ENCODE measurements around the gene RABGEF1. TPM values are rescaled to one million over a fixed set of nuclear protein-coding genes. Genes with fewer than 3 reads are reported as not detected.
"Not testable (repeated sequence)": the region's sequence is repeated elsewhere in the genome, so short reads cannot be mapped to it uniquely, and the experiment has no call there.

The RABGEF1 gene
- total and polyA plus RNA-seq, 11 donors, result 5.7 to 21.2 (median 19.0) TPM

- peak overlapping the region in 3 of 12 donors; percentile 20 to 54 (median 38) for H3K27ac ChIP-seq
- TF ChIP-seq POLR2A (IDR thresholded peaks at IDR 0.05), result no peak
- H3K9me3 ChIP-seq, result no peaks in the 10 kb centered on the region
- no peak overlapping the region for H3K4me3 ChIP-seq
- peaks cover 0 to 17% (median 4%) of the 10 kb centered on the region in 12 donors for H3K4me1 ChIP-seq
- H3K27me3 ChIP-seq, result no peaks in the 10 kb centered on the region
- peak in 1 of 4 donors; percentile 4 for ATAC-seq
- H3K36me3 ChIP-seq, result peaks cover 0 to 5% (median 0%) of the 10 kb centered on the region in 9 donors
- DNase-seq, result no peak
- 90 to 94% (median 94%) methylated on average over 5 to 7 of the region's 7 CpGs for WGBS, 4 donors
- intact Hi-C loops (cut with DNase I), result no loop called here
Measured at GRCh38 chr7:66700633-66701131, 39.9 kb upstream of the RABGEF1 start.

- H3K4me1 ChIP-seq, result no peaks in the 10 kb centered on the region
- peaks cover 0 to 18% (median 7%) of the 10 kb centered on the region in 9 donors for H3K36me3 ChIP-seq
- TF ChIP-seq CTCF (IDR thresholded peaks at IDR 0.05), result no peak
- TF ChIP-seq POLR2A (IDR thresholded peaks at IDR 0.05), result no peak
- no peak overlapping the region for H3K4me3 ChIP-seq
- H3K27me3 ChIP-seq, result no peaks in the 10 kb centered on the region
- no peak for DNase-seq
- no peak overlapping the region for H3K27ac ChIP-seq
- intact Hi-C loops (cut with DNase I), result no loop called here
- ATAC-seq, result no peak
- H3K9me3 ChIP-seq, result peaks cover 0 to 11% (median 0%) of the 10 kb centered on the region in 12 donors
Measured at GRCh38 chr7:66707825-66708224, 32.7 kb upstream of the RABGEF1 start.

GRCh38 chr7:66710752-66711151 lies 29.8 kb upstream of the RABGEF1 start:
- H3K27me3 ChIP-seq; ATAC-seq; H3K27ac ChIP-seq; H3K4me1 ChIP-seq; DNase-seq; H3K4me3 ChIP-seq; intact Hi-C loops (cut with DNase I): not testable (repeated sequence)
- peaks cover 0 to 20% (median 2%) of the 10 kb centered on the region in 12 donors for H3K9me3 ChIP-seq
- WGBS, 4 donors, result 95 to 99% (median 97%) methylated on average over 4 of the region's 4 CpGs
- H3K36me3 ChIP-seq, result peaks cover 0 to 37% (median 15%) of the 10 kb centered on the region in 9 donors

GRCh38 chr7:66713687-66714086 lies 26.8 kb upstream of the RABGEF1 start:
- ATAC-seq, result no peak
- Histone ChIP-seq H3K27me3 (no peaks in the 10 kb centered on the region), H3K27ac (no peak overlapping the region), H3K4me1 (no peaks in the 10 kb centered on the region), H3K4me3 (no peak overlapping the region), H3K36me3 (peaks cover 0 to 49% (median 24%) of the 10 kb centered on the region in 9 donors), H3K9me3 (peaks cover 0 to 20% (median 2%) of the 10 kb centered on the region in 12 donors)
- intact Hi-C loops (cut with DNase I), result no loop called here
- WGBS, 4 donors, result 95 to 98% (median 96%) methylated on average over 1 of the region's 1 CpG
- no peak for DNase-seq
- TF ChIP-seq CTCF (IDR thresholded peaks at IDR 0.05) (no peak), POLR2A (IDR thresholded peaks at IDR 0.05) (no peak)

GRCh38 chr7:66716634-66717033 lies 23.9 kb upstream of the RABGEF1 start:
- DNase-seq; ATAC-seq; H3K4me1 ChIP-seq; intact Hi-C loops (cut with DNase I); H3K27ac ChIP-seq; H3K27me3 ChIP-seq; H3K4me3 ChIP-seq: not testable (repeated sequence)
- WGBS, 4 donors, result 96 to 98% (median 97%) methylated on average over 7 of the region's 7 CpGs
- peaks cover 0 to 49% (median 22%) of the 10 kb centered on the region in 9 donors for H3K36me3 ChIP-seq
- H3K9me3 ChIP-seq, result peaks cover 0 to 14% (median 2%) of the 10 kb centered on the region in 12 donors

- Histone ChIP-seq H3K4me1 (peaks cover 0 to 4% (median 0%) of the 10 kb centered on the region in 12 donors), H3K4me3 (no peak overlapping the region), H3K27ac (no peak overlapping the region), H3K27me3 (no peaks in the 10 kb centered on the region), H3K9me3 (peaks cover 0 to 27% (median 10%) of the 10 kb centered on the region in 12 donors), H3K36me3 (peaks cover 0 to 37% (median 15%) of the 10 kb centered on the region in 9 donors)
- 82 to 100% (median 95%) methylated on average over 1 of the region's 1 CpG for WGBS, 4 donors
- TF ChIP-seq CTCF (IDR thresholded peaks at IDR 0.05) (no peak), POLR2A (IDR thresholded peaks at IDR 0.05) (no peak)
- intact Hi-C loops (cut with DNase I), result no loop called here
- DNase-seq, result no peak
- ATAC-seq, result no peak
Measured at GRCh38 chr7:66720561-66720960, 20.0 kb upstream of the RABGEF1 start.
